ENCODE results near the gene ZC3H18. TPM values are rescaled to one million over a fixed set of nuclear protein-coding genes. Genes with fewer than 3 reads are reported as not detected.

ZC3H18 gene
- total RNA-seq, 1 donor, result 13.3 TPM

GRCh38 chr16:88556294-88556988 is 13.8 kb upstream of the ZC3H18 start:
- no peak for TF ChIP-seq CTCF (IDR thresholded peaks at IDR 0.05; ENCODE audit: insufficient read depth, low read length)
- DNase-seq (ENCODE audit: low read depth), result no peak

DNA sequence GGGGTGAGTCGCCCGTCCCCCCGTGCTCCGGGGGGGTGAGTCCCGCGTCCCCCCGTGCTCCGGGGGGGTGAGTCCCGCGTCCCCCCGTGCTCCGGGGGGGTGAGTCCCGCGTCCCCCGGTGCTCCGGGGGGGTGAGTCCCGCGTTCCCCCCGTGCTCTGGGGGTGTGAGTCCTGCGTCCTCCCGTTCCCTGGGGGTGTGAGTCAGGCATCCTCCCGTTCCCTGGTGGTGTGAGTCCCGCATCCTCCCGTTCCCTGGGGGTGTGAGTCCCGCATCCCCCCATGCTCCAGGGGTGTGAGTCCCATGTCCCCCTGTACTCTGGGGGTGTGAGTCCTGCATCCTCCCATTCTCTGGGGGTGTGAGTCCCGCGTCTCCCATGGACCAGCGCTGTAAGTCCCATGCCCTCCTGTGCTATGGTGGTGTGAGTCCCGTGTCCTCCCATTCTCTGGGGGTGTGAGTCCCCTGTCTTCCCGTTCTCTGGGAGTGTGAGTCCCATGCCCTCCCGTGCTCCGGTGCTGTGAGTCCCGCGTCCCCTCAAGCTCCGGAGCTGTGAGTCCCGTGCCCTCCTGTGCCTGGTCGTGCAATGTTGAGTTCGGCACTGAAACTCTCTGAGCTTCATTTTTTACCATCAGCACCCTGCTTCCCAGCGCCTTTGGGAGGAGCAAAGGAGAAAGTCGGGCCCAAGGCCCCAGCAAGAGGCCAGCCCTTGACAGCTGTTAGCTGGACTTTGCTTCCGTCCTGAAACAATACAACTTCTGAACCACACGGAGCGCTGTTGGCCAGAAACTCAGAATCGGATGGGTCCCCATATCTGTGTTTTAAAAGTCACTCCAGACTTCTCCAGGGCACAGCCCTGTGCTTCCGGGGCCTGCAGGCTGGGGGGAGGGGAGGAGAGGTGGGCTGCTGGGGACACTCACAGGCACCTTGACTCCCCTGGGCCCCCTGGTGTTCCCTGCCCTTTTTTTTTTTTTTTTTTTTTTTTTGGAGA is 11.5 kb upstream of the ZC3H18 start:
- peak; percentile 65 for TF ChIP-seq CTCF (IDR thresholded peaks at IDR 0.05; ENCODE audit: insufficient read depth, low read length)
- H3K4me3 ChIP-seq (ENCODE audit: low read depth, low read length), result no peak overlapping the region
- peak; percentile 70 for DNase-seq (ENCODE audit: low read depth)

More at GRCh38 chr16:88556294-88556988, 13.8 kb upstream of the ZC3H18 start:
- no peak overlapping the region for H3K4me3 ChIP-seq (ENCODE audit: low read depth, low read length)

- TF ChIP-seq CTCF (IDR thresholded peaks at IDR 0.05; ENCODE audit: insufficient read depth, low read length), result no peak
- peak; percentile 26 for DNase-seq (ENCODE audit: low read depth)
- no peak overlapping the region for H3K4me3 ChIP-seq (ENCODE audit: low read depth, low read length)
Observed at GRCh38 chr16:88560714-88561484, 9.3 kb upstream of the ZC3H18 start.

GRCh38 chr16:88561485-88562359 is 8.5 kb upstream of the ZC3H18 start:
- peak overlapping the region; percentile 50 for H3K4me3 ChIP-seq (ENCODE audit: low read depth, low read length)
- peak; percentile 86 for TF ChIP-seq CTCF (IDR thresholded peaks at IDR 0.05; ENCODE audit: insufficient read depth, low read length)
- DNase-seq (ENCODE audit: low read depth), result peak; percentile 67

DNA sequence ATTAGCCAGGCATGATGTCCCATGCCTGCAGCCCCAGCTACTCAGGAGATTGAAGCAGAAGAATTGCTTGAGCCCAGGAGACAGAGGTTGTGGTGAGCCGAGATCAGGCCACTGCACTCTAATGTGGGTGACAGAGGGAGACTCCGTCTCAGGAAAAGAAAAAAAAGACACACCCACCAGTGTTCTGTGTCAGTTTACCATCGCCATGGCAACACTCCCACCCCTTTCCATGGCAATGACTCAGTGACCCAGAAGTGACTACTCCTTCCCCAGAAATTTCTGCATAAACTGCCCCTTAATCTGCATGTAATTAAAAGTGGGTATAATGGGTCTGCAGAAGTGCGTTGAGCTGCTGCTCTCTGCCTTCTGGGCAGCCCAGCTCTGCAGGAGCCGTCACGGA is 4.0 kb upstream of the ZC3H18 start:
- no peak for TF ChIP-seq CTCF (IDR thresholded peaks at IDR 0.05; ENCODE audit: insufficient read depth, low read length)

More for the DNA sequence above, 4.0 kb upstream of the ZC3H18 start:
- no peak overlapping the region for H3K4me3 ChIP-seq (ENCODE audit: low read depth, low read length)
- DNase-seq (ENCODE audit: low read depth), result peak; percentile 31
